GM18868 (cell line): ENCODE results near the gene ADI1.
"Not testable (repeated sequence)": the region's sequence is repeated elsewhere in the genome, so short reads cannot be mapped to it uniquely, and the experiment has no call there.

ENCODE experiments used
- ATAC-seq: cut with Tn5 transposase; IDR thresholded peaks from one replicate; pipeline ENCODE4 v1.9.1; 2021; ENCODE audit warnings: mild to moderate bottlenecking, moderate library complexity; ENCODE audit not compliant: unreplicated experiment

ADI1 gene

GRCh38 chr2:3529316-3530025, 10.1 kb upstream of the ADI1 start:
- ATAC-seq: no peak

- ATAC-seq: no peak
Measured at GRCh38 chr2:3527886-3528785, 8.8 kb upstream of the ADI1 start.

GRCh38 chr2:3526871-3527270, 7.5 kb upstream of the ADI1 start:
- ATAC-seq: no peak

GRCh38 chr2:3523551-3524041, 4.3 kb upstream of the ADI1 start:
- no peak for ATAC-seq

- ATAC-seq: no peak
Measured at GRCh38 chr2:3522961-3523421, 3.7 kb upstream of the ADI1 start.

GRCh38 chr2:3520591-3520990, 1.3 kb upstream of the ADI1 start:
- no peak for ATAC-seq

- ATAC-seq: peak; percentile 72
Measured at GRCh38 chr2:3518496-3519254, 656 bp downstream of the ADI1 start.

- no peak for ATAC-seq
Measured at GRCh38 chr2:3517948-3518495, 1.3 kb downstream of the ADI1 start.

GRCh38 chr2:3516831-3517230, 2.5 kb downstream of the ADI1 start:
- no peak for ATAC-seq

- ATAC-seq: not testable (repeated sequence)
Measured at GRCh38 chr2:3515438-3515837, 3.9 kb downstream of the ADI1 start.

- no peak for ATAC-seq
Measured at GRCh38 chr2:3513026-3513810, 6.1 kb downstream of the ADI1 start.

- ATAC-seq: no peak
Measured at GRCh38 chr2:3512086-3512485, 7.2 kb downstream of the ADI1 start.

GRCh38 chr2:3505771-3506170, 13.6 kb downstream of the ADI1 start:
- ATAC-seq: peak; percentile 88

- ATAC-seq: no peak
Measured at GRCh38 chr2:3504741-3505140, 14.6 kb downstream of the ADI1 start.

- no peak for ATAC-seq
Measured at GRCh38 chr2:3503483-3503882, 15.8 kb downstream of the ADI1 start.

GRCh38 chr2:3503046-3503445, 16.3 kb downstream of the ADI1 start:
- no peak for ATAC-seq

- no peak for ATAC-seq
Measured at GRCh38 chr2:3500326-3500899, 18.9 kb downstream of the ADI1 start.

- ATAC-seq: no peak
Measured at GRCh38 chr2:3498783-3499394, 20.4 kb downstream of the ADI1 start.

- not testable (repeated sequence) for ATAC-seq
Measured at GRCh38 chr2:3496708-3497080, 22.6 kb downstream of the ADI1 start.
